Muscle layer of duodenum (tissue), 2 donors: Measurements from ENCODE around the gene AMOTL2.

Experiments
- H3K27ac ChIP-seq: one replicate; pipeline ENCODE4 v1.7.0; 2013; ENCODE audit warnings: mild to moderate bottlenecking, low read length
- H3K27me3 ChIP-seq: one replicate; pipeline ENCODE4 v1.7.0; 2013; ENCODE audit warnings: low read depth, mild to moderate bottlenecking, control low read depth, low read length
- H3K36me3 ChIP-seq, 2 donors: one replicate each; pipeline ENCODE4 v1.7.0; 2013; ENCODE audit warnings: low read length in 2 of 2, control low read depth in 1 of 2, mild to moderate bottlenecking in 1 of 2; ENCODE audit not compliant: insufficient read depth in 2 of 2, control insufficient read depth in 1 of 2
- H3K4me1 ChIP-seq, 2 donors: one replicate each; pipeline ENCODE4 v1.7.0; 2013; ENCODE audit warnings: low read length in 2 of 2, mild to moderate bottlenecking in 2 of 2, control low read depth in 1 of 2, moderate library complexity in 1 of 2; ENCODE audit not compliant: insufficient read depth in 2 of 2, control insufficient read depth in 1 of 2
- H3K4me3 ChIP-seq, 2 donors: one replicate each; pipeline ENCODE4 v1.7.0; 2013; ENCODE audit warnings: low read length in 2 of 2, low read depth in 1 of 2, mild to moderate bottlenecking in 1 of 2
- H3K9me3 ChIP-seq, 2 donors: one replicate each; pipeline ENCODE4 v1.7.0; 2013; ENCODE audit warnings: low read length in 2 of 2, control low read depth in 1 of 2, mild to moderate bottlenecking in 1 of 2; ENCODE audit not compliant: control insufficient read depth in 1 of 2
- donor health status: healthy.

AMOTL2 gene

DNA sequence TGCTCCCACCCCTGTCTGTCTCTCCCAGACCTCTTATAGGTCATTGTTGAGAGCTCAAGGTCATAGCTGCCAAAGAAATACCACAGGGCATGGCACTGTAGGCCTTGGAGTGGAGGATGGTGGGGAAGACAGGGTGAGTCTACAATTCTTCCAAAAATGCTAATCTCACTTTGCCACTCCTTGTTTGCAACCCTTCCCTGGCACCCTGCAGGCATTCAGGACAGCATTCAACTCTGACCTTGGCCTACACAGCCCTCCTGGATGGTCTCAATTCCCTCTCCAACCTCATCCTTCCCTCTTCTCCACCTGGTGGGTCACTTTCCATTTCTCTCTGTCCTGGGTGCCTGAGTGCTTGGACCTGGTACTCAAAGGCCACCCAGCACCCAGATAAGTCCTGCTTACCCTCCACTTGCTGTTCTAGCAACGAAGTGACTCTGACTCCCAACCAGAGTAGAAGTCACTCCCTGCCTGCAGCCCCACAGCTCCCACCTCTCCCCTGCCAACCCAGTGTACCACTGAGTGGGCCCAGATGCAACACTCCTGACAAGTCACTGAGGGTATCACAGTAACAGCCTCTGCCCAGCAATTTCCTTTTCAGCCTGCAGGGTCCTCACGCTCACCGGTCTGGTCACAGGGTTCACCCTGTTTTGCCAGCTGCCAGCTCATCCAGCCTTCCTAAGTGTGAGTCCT is 36.6 kb downstream of the AMOTL2 start:
- Histone ChIP-seq H3K27ac (no peak overlapping the region), H3K27me3 (no peaks in the 10 kb centered on the region), H3K4me1 (peaks cover 15 to 18% of the 10 kb centered on the region in 2 donors), H3K4me3 (no peak overlapping the region), H3K9me3 (no peaks in the 10 kb centered on the region), H3K36me3 (no peaks in the 10 kb centered on the region)

DNA sequence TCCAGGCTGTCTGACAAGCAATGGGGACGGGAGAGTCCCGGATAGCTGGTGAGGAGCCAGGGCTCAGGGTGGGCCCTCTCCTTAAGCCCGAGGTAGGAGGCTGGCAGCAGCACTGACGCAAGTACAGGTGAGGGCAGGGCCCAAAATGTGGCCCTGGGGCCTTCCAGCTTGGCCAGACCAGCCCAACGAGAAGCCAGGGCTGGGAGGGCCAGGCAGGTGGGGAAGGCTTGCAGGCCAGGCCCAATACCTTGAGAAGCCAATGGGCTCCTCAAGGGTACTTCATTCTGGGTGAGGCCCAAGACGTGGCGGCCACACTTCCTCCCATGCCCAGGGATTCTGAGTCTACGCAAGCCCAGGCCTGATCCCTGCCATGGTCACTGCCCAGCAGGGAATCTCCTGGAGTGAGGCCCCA is 37.2 kb downstream of the AMOTL2 start:
- Histone ChIP-seq H3K27ac (no peak overlapping the region), H3K4me3 (no peak overlapping the region), H3K4me1 (peaks cover 17 to 19% of the 10 kb centered on the region in 2 donors), H3K9me3 (no peaks in the 10 kb centered on the region), H3K27me3 (no peaks in the 10 kb centered on the region), H3K36me3 (no peaks in the 10 kb centered on the region)

- H3K4me3 ChIP-seq, result no peak overlapping the region
- H3K4me1 ChIP-seq, result peaks cover 22 to 24% of the 10 kb centered on the region in 2 donors
- H3K27ac ChIP-seq, result no peak overlapping the region
- H3K27me3 ChIP-seq, result no peaks in the 10 kb centered on the region
- no peaks in the 10 kb centered on the region for H3K9me3 ChIP-seq
- H3K36me3 ChIP-seq, result no peaks in the 10 kb centered on the region
Measured at GRCh38 chr3:134336587-134336986, 37.7 kb downstream of the AMOTL2 start.

DNA sequence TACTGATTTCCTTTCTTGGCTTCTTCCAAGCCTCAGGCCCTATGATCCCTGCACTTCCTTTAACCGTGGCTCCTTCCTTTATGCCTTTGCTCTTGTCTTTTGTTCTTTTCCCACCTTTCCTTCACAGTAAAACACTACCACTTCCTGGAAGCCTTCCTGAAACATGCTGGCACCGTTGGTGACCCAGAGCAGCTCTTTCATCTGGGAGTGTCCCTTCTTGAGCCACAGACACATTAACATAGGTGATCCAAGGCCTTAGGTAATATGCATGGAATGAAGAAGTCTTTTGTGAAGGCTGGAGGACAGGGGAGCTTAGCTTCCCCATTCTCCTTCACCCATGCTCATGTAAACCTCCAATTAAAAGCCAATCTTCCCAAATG is 39.4 kb downstream of the AMOTL2 start:
- Histone ChIP-seq H3K4me3 (no peak overlapping the region), H3K27ac (peak overlapping the region; percentile 48)

DNA sequence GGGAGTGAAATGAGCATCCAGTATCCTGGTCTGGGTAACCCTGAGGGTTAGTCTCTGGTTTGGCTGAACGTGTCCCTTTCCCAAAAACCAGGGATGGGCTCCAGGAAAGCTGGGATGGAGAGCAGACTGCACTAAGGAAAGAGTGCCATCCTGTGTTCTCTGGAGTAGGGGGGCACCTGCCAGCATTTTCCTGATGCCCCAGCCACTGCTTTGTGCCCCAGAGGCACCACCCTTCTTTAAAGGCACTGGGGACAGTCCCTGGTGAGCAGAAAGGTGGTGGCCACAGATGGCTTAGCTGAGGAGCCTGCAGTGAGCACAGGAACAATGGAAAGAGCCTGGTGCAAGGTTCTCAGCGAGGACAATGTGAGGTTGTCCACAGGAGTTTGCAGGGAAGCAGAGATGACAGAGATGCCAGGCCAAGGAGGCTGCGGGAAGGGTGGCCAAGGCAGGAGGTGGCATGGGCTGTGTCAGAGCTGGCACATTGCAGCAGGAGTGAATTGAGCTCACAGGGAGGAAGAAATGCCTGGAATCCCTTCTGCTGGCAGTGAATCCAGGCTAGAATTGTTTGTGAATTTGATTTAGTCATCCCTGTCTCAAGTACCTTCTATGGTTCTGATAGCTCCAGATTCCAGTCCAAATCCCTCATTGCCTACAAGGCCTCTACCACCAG is 39.9 kb downstream of the AMOTL2 start:
- peaks cover 28 to 30% of the 10 kb centered on the region in 2 donors for H3K4me1 ChIP-seq
- no peaks in the 10 kb centered on the region for H3K36me3 ChIP-seq
- no peaks in the 10 kb centered on the region for H3K27me3 ChIP-seq
- H3K4me3 ChIP-seq, result no peak overlapping the region
- no peaks in the 10 kb centered on the region for H3K9me3 ChIP-seq
- H3K27ac ChIP-seq, result peak overlapping the region; percentile 77

More for the DNA sequence above, 39.4 kb downstream of the AMOTL2 start:
- no peaks in the 10 kb centered on the region for H3K9me3 ChIP-seq
- no peaks in the 10 kb centered on the region for H3K27me3 ChIP-seq
- no peaks in the 10 kb centered on the region for H3K36me3 ChIP-seq
- H3K4me1 ChIP-seq, result peaks cover 28 to 30% of the 10 kb centered on the region in 2 donors

DNA sequence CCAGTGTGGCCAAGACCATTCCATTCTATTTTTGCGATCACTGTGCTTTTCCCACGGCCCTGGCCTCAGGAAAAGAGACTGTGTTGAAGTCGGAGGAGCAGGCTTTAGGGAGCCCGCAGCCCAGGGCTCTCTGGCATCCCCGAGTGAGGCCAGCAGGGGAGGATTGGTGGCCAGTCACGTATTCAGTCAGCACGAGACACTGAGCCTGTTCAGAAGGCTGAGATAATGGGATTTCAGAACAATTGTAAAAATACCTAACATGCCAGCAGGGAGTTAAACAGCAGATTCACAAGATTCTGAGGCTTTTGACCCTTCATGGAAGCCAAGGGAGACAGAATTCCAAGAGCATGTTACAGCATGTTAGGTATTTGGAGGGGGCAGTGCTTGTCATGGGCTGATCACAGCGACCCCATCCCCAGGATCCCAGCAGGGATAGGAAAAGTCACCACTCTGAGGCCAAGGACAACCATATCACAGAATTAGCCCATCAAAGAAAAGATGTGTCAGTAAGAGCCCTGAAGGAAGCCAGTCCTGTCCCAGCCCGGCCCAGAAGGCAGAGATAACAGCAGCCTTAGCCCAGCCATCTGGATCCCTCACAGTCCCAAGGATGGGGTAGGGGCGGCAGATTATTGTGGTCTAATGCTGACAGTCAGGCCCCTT is 40.6 kb downstream of the AMOTL2 start:
- H3K9me3 ChIP-seq, result no peaks in the 10 kb centered on the region
- no peak overlapping the region for H3K4me3 ChIP-seq
- H3K36me3 ChIP-seq, result no peaks in the 10 kb centered on the region
- peaks cover 28 to 30% of the 10 kb centered on the region in 2 donors for H3K4me1 ChIP-seq
- no peaks in the 10 kb centered on the region for H3K27me3 ChIP-seq
- peak overlapping the region; percentile 77 for H3K27ac ChIP-seq

GRCh38 chr3:134332344-134332743 is 41.9 kb downstream of the AMOTL2 start:
- peaks cover 28 to 37% of the 10 kb centered on the region in 2 donors for H3K4me1 ChIP-seq
- no peaks in the 10 kb centered on the region for H3K27me3 ChIP-seq
- no peaks in the 10 kb centered on the region for H3K36me3 ChIP-seq
- H3K27ac ChIP-seq, result peak overlapping the region; percentile 83
- H3K9me3 ChIP-seq, result no peaks in the 10 kb centered on the region
- H3K4me3 ChIP-seq, result no peak overlapping the region

DNA sequence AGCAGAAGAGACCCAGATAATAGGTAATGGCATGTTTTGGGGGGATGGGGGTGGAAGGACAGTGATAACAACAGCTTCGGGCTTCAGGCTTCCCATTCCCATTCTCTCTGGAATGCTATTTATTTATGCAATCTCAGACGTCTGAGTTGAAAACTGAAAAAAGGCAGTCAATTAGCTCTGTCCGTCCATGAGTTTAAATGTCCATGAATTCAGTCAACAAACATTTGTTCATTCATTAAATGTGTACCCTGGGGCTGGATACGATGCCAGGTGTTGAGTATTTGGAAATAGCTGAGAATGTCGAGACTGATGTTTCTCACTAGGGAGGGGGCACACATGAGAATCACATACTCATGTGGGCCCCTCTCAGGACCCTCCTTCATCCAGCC is 42.4 kb downstream of the AMOTL2 start:
- Histone ChIP-seq H3K27me3 (no peaks in the 10 kb centered on the region), H3K9me3 (no peaks in the 10 kb centered on the region), H3K36me3 (no peaks in the 10 kb centered on the region), H3K4me1 (peaks cover 28 to 42% of the 10 kb centered on the region in 2 donors), H3K27ac (peak overlapping the region; percentile 83), H3K4me3 (no peak overlapping the region)

DNA sequence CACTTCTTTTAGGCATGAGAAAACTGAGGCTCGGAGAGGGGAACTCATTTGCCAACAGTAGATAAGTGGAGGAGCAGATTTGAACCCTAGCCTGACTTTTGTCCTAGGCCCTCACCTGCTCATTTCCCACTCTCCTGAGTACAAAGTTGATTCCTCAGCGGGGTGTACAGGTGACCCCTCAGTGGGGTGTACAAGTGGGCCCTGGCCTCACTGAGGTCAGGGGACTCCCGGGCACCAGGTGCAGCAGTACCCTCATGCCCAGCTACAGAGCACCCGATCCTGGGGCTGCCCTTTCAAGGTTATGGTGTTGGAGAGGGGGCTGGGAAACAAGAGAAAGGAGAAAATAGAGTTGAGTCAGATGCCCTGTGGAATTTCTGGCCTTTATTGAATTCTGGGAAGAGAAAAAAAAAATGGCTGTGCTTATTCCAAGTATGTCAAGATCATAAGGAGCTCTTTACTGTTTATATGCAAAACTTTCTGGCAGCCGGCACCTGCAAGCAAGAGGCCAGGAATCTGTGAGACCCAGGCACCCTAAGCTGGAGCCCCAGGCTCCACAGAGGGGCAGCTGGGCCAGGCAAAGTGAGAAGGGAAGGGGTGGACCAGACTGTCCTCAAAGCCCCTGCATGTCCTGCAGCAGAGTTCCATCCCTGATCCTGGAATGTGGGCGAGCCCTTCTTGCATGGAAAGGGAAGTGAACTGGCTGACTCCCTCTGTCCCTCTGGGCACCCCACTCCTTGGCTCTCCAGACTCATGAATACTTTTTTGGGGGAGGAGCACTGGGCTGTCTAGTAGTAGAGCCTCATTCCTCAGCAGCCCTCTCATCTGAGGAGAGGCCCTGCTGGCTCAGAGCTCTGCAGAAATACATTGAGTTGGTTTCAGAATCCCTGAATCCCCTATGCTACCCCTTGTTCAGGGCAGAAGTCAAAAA is 43.1 kb downstream of the AMOTL2 start:
- Histone ChIP-seq H3K4me1 (peaks cover 28 to 49% of the 10 kb centered on the region in 2 donors), H3K9me3 (no peaks in the 10 kb centered on the region), H3K4me3 (no peak overlapping the region), H3K27me3 (no peaks in the 10 kb centered on the region), H3K36me3 (no peaks in the 10 kb centered on the region), H3K27ac (peak overlapping the region; percentile 83)

DNA sequence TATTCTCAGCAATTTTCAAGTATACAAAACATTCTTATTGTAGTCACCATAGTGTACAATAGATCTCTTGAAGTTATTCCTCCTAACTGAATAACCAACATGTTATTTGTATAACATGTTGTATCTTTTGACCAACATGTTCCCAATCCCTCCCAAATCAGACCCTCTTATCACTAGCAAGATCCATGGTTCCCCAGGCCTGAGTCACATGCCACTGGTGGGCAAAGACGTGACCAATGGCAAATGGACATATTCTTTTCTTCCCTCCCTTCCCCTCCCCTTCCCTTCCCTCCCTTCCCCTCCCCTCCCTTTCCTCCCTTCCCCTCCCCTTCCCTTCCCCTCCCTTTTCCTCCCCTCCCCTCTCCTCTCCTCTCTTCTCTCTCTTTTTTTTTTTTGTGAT is 45.4 kb downstream of the AMOTL2 start:
- Histone ChIP-seq H3K4me1 (peaks cover 16 to 44% of the 10 kb centered on the region in 2 donors), H3K27ac (no peak overlapping the region), H3K36me3 (no peaks in the 10 kb centered on the region), H3K9me3 (no peaks in the 10 kb centered on the region), H3K4me3 (no peak overlapping the region), H3K27me3 (no peaks in the 10 kb centered on the region)

- no peak overlapping the region for H3K4me3 ChIP-seq
- peak overlapping the region; percentile 1 for H3K27ac ChIP-seq
- H3K9me3 ChIP-seq, result no peaks in the 10 kb centered on the region
- no peaks in the 10 kb centered on the region for H3K27me3 ChIP-seq
- H3K4me1 ChIP-seq, result peaks cover 10 to 40% of the 10 kb centered on the region in 2 donors
- no peaks in the 10 kb centered on the region for H3K36me3 ChIP-seq
Measured at GRCh38 chr3:134328147-134328591, 46.1 kb downstream of the AMOTL2 start.
